ENCODE results near the gene PLCL2. TPM values are rescaled to one million over a fixed set of nuclear protein-coding genes. Genes with fewer than 3 reads are reported as not detected.

The PLCL2 gene
- total RNA-seq, 3 donors from 2014 or later (not counting 1 experiment from before 2014, with no cell fraction given), result 71.5 to 94.9 (median 84.7) TPM

- ATAC-seq, result no peak
- Histone ChIP-seq H3K27ac (ENCODE audit: low read length) (no peak overlapping the region), H3K4me1 (ENCODE audit: control insufficient read depth, insufficient read depth, low read length) (no peaks in the 10 kb centered on the region), H3K4me3 (ENCODE audit: low read length) (no peak overlapping the region), H3K36me3 (ENCODE audit: control insufficient read depth, insufficient read depth, low read length) (no peaks in the 10 kb centered on the region), H3K9me3 (ENCODE audit: control insufficient read depth, insufficient read depth, low read length) (no peaks in the 10 kb centered on the region), H3K27me3 (ENCODE audit: control insufficient read depth, insufficient read depth, low read length) (peaks cover 3% of the 10 kb centered on the region)
- intact Hi-C loops (cut with micrococcal nuclease), result no loop called here
- TF ChIP-seq, protein P1, sequence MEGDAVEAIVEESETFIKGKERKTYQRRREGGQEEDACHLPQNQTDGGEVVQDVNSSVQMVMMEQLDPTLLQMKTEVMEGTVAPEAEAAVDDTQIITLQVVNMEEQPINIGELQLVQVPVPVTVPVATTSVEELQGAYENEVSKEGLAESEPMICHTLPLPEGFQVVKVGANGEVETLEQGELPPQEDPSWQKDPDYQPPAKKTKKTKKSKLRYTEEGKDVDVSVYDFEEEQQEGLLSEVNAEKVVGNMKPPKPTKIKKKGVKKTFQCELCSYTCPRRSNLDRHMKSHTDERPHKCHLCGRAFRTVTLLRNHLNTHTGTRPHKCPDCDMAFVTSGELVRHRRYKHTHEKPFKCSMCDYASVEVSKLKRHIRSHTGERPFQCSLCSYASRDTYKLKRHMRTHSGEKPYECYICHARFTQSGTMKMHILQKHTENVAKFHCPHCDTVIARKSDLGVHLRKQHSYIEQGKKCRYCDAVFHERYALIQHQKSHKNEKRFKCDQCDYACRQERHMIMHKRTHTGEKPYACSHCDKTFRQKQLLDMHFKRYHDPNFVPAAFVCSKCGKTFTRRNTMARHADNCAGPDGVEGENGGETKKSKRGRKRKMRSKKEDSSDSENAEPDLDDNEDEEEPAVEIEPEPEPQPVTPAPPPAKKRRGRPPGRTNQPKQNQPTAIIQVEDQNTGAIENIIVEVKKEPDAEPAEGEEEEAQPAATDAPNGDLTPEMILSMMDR (IDR thresholded peaks at IDR 0.05), result no peak
- H3K4me3 Mint-ChIP-seq, result no peak overlapping the region
- WGBS (ENCODE audit: insufficient coverage), result 100% methylated on average over 1 of the region's 3 CpGs
- DNase-seq, result no peak
- no peaks in the 10 kb centered on the region for H3K36me3 Mint-ChIP-seq
- no peaks in the 10 kb centered on the region for H3K9me3 Mint-ChIP-seq
- no peak overlapping the region for H3K27ac Mint-ChIP-seq
- peaks cover 15 to 27% of the 10 kb centered on the region in 2 donors for H3K27me3 Mint-ChIP-seq (ENCODE audit: low read depth in 2 of 2)
- H3K4me1 Mint-ChIP-seq, result peaks cover 0 to 6% of the 10 kb centered on the region in 2 donors
These were observed 24.5 kb upstream of the PLCL2 start for GRCh38 chr3:16860234-16860633.

DNA sequence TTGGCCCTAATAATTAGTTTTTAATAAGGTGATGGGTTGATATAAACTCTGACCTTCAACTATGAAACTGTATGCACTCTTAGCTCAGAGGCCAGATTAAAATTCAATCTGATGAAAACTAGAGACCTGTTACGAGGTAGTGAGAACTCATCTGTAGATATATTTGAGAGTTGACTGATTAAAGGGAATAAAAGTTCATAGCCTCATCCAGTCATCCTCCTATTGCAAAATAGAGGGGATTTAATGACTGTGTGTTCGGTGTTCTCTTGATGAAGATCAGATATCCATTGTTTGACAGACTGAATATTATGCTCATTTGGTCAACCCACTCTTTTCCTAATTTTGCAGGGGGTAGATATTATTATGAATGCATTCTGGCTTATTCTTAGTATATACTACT is 23.3 kb upstream of the PLCL2 start:
- Mint-ChIP-seq H3K27ac (no peak overlapping the region), H3K4me1 (peaks cover 4 to 10% of the 10 kb centered on the region in 2 donors), H3K27me3 (ENCODE audit: low read depth in 2 of 2) (peaks cover 19 to 39% of the 10 kb centered on the region in 2 donors), H3K4me3 (no peak overlapping the region), H3K9me3 (no peaks in the 10 kb centered on the region), H3K36me3 (no peaks in the 10 kb centered on the region)
- H3K4me1 ChIP-seq (ENCODE audit: control insufficient read depth, insufficient read depth, low read length), result peaks cover 3% of the 10 kb centered on the region
- WGBS (ENCODE audit: insufficient coverage), result 100% methylated on average over 1 of the region's 2 CpGs
- no peak for ATAC-seq
- TF ChIP-seq, protein P1 (IDR thresholded peaks at IDR 0.05), result no peak
- H3K9me3 ChIP-seq (ENCODE audit: control insufficient read depth, insufficient read depth, low read length), result no peaks in the 10 kb centered on the region
- no peak overlapping the region for H3K4me3 ChIP-seq (ENCODE audit: low read length)
- DNase-seq, result no peak
- intact Hi-C loops (cut with micrococcal nuclease), result no loop called here
- H3K27ac ChIP-seq (ENCODE audit: low read length), result no peak overlapping the region
- no peaks in the 10 kb centered on the region for H3K36me3 ChIP-seq (ENCODE audit: control insufficient read depth, insufficient read depth, low read length)
- no peaks in the 10 kb centered on the region for H3K27me3 ChIP-seq (ENCODE audit: control insufficient read depth, insufficient read depth, low read length)

- no peaks in the 10 kb centered on the region for H3K9me3 Mint-ChIP-seq
- no peak overlapping the region for H3K27ac ChIP-seq (ENCODE audit: low read length)
- H3K4me1 ChIP-seq (ENCODE audit: control insufficient read depth, insufficient read depth, low read length), result peaks cover 10% of the 10 kb centered on the region
- DNase-seq (no peak), ATAC-seq (no peak)
- no peak overlapping the region for H3K27ac Mint-ChIP-seq
- H3K36me3 Mint-ChIP-seq, result no peaks in the 10 kb centered on the region
- peaks cover 12 to 13% of the 10 kb centered on the region in 2 donors for H3K4me1 Mint-ChIP-seq
- H3K4me3 Mint-ChIP-seq, result no peak overlapping the region
- H3K9me3 ChIP-seq (ENCODE audit: control insufficient read depth, insufficient read depth, low read length), result no peaks in the 10 kb centered on the region
- H3K27me3 Mint-ChIP-seq (ENCODE audit: low read depth in 2 of 2), result peaks cover 11 to 28% of the 10 kb centered on the region in 2 donors
- no peak overlapping the region for H3K4me3 ChIP-seq (ENCODE audit: low read length)
- TF ChIP-seq, protein P1 (IDR thresholded peaks at IDR 0.05), result no peak
- intact Hi-C loops (cut with micrococcal nuclease), result no loop called here
- peaks cover 8% of the 10 kb centered on the region for H3K27me3 ChIP-seq (ENCODE audit: control insufficient read depth, insufficient read depth, low read length)
- no peaks in the 10 kb centered on the region for H3K36me3 ChIP-seq (ENCODE audit: control insufficient read depth, insufficient read depth, low read length)
- WGBS (ENCODE audit: insufficient coverage), result 94% methylated on average over 3 of the region's 5 CpGs
These were observed 20.0 kb upstream of the PLCL2 start for GRCh38 chr3:16864610-16865313.

GRCh38 chr3:16865335-16865734 is 19.4 kb upstream of the PLCL2 start:
- Mint-ChIP-seq H3K9me3 (no peaks in the 10 kb centered on the region), H3K4me3 (no peak overlapping the region), H3K27ac (no peak overlapping the region), H3K36me3 (no peaks in the 10 kb centered on the region), H3K4me1 (peaks cover 12 to 13% of the 10 kb centered on the region in 2 donors), H3K27me3 (ENCODE audit: low read depth in 2 of 2) (peaks cover 11 to 28% of the 10 kb centered on the region in 2 donors)
- Histone ChIP-seq H3K36me3 (ENCODE audit: control insufficient read depth, insufficient read depth, low read length) (no peaks in the 10 kb centered on the region), H3K4me1 (ENCODE audit: control insufficient read depth, insufficient read depth, low read length) (peaks cover 10% of the 10 kb centered on the region), H3K9me3 (ENCODE audit: control insufficient read depth, insufficient read depth, low read length) (no peaks in the 10 kb centered on the region), H3K4me3 (ENCODE audit: low read length) (no peak overlapping the region), H3K27me3 (ENCODE audit: control insufficient read depth, insufficient read depth, low read length) (peaks cover 8% of the 10 kb centered on the region), H3K27ac (ENCODE audit: low read length) (no peak overlapping the region)
- intact Hi-C loops (cut with micrococcal nuclease), result no loop called here
- DNase-seq (no peak), ATAC-seq (no peak)
- TF ChIP-seq, protein P1 (IDR thresholded peaks at IDR 0.05), result no peak
- WGBS (ENCODE audit: insufficient coverage), result no CpG with 5 or more reads among the region's 1 CpG
